MM.1S (cell line): ENCODE results near the gene RPS27A.
A peak's percentile ranks its signal among the peaks of the same experiment; 100 is the strongest.

ENCODE experiments used
- DNase-seq: peaks from one replicate; pipeline ENCODE4 v3.0.0-alpha.2; 2015
- H2AFZ ChIP-seq: fragments of 300-600 bp; sonication (generic); 2 replicates; pipeline ENCODE4 v1.6.0; 2016; ENCODE audit warnings: antibody characterized with exemption, low read length
- H3F3A ChIP-seq: fragments of 300-600 bp; sonication (generic); 2 replicates; pipeline ENCODE4 v1.6.1; 2016; ENCODE audit warnings: mild to moderate bottlenecking, antibody characterized with exemption, low read length, moderate library complexity, mixed read lengths; ENCODE audit not compliant: insufficient read depth
- H3K27ac ChIP-seq: fragments of 300-600 bp; sonication (generic); 2 replicates; pipeline ENCODE4 v1.5.1; 2016; ENCODE audit warnings: mild to moderate bottlenecking, low read length
- H3K27me3 ChIP-seq: fragments of 300-600 bp; sonication (generic); replicated peaks from 2 replicates; pipeline ENCODE4 v1.6.0; 2016; ENCODE audit warnings: low read length; ENCODE audit not compliant: insufficient read depth
- H3K36me3 ChIP-seq: fragments of 300-600 bp; sonication (generic); replicated peaks from 2 replicates; pipeline ENCODE4 v1.6.1; 2016; ENCODE audit warnings: mild to moderate bottlenecking, low read length, mixed read lengths; ENCODE audit not compliant: insufficient read depth
- H3K4me1 ChIP-seq: fragments of 300-600 bp; sonication (generic); 2 replicates; pipeline ENCODE4 v1.6.1; 2016; ENCODE audit warnings: low read length, mixed read lengths
- H3K4me2 ChIP-seq: fragments of 300-600 bp; sonication (generic); 2 replicates; pipeline ENCODE4 v1.6.0; 2016; ENCODE audit warnings: low read depth, low read length
- H3K4me3 ChIP-seq: fragments of 300-600 bp; sonication (generic); 2 replicates; pipeline ENCODE4 v1.5.1; 2016; ENCODE audit warnings: low read length, mixed read lengths
- H3K79me2 ChIP-seq: fragments of 300-600 bp; sonication (generic); 2 replicates; pipeline ENCODE4 v1.6.1; 2016; ENCODE audit warnings: mixed run types, low read length, mixed read lengths
- H3K9ac ChIP-seq: fragments of 300-600 bp; sonication (generic); 2 replicates; pipeline ENCODE4 v1.6.1; 2016; ENCODE audit warnings: low read length, mixed read lengths
- H3K9me2 ChIP-seq: fragments of 300-600 bp; sonication (generic); replicated peaks from 2 replicates; pipeline ENCODE4 v1.6.1; 2016; ENCODE audit warnings: mild to moderate bottlenecking, low read length, mixed read lengths; ENCODE audit not compliant: insufficient read depth
- H3K9me3 ChIP-seq: fragments of 300-600 bp; sonication (generic); replicated peaks from 2 replicates; pipeline ENCODE4 v1.6.1; 2016; ENCODE audit warnings: mild to moderate bottlenecking, low read length, mixed read lengths; ENCODE audit not compliant: insufficient read depth
- H4K20me1 ChIP-seq: fragments of 300-600 bp; sonication (generic); 2 replicates; pipeline ENCODE4 v1.6.1; 2016; ENCODE audit warnings: mild to moderate bottlenecking, low read length, moderate library complexity, mixed read lengths; ENCODE audit not compliant: insufficient read depth
- EZH2 ChIP-seq: fragments of 300-600 bp; sonication (generic); optimal IDR thresholded peaks from 2 replicates; pipeline ENCODE3; 2017; ENCODE audit warnings: low read depth, mild to moderate bottlenecking, antibody characterized with exemption, low read length, mixed read lengths
- EZH2phosphoT487 ChIP-seq: fragments of 300-600 bp; sonication (generic); IDR thresholded peaks from 2 replicates; pipeline ENCODE4 v1.6.1; 2018; ENCODE audit warnings: antibody characterized with exemption, low read length
- TF ChIP-seq, protein P1 (sequence below): fragments of 300-600 bp; sonication (generic); IDR thresholded peaks from 2 replicates; pipeline ENCODE4 v1.5.1; 2016; ENCODE audit warnings: antibody characterized with exemption, low read length, mixed read lengths

The RPS27A gene

DNA sequence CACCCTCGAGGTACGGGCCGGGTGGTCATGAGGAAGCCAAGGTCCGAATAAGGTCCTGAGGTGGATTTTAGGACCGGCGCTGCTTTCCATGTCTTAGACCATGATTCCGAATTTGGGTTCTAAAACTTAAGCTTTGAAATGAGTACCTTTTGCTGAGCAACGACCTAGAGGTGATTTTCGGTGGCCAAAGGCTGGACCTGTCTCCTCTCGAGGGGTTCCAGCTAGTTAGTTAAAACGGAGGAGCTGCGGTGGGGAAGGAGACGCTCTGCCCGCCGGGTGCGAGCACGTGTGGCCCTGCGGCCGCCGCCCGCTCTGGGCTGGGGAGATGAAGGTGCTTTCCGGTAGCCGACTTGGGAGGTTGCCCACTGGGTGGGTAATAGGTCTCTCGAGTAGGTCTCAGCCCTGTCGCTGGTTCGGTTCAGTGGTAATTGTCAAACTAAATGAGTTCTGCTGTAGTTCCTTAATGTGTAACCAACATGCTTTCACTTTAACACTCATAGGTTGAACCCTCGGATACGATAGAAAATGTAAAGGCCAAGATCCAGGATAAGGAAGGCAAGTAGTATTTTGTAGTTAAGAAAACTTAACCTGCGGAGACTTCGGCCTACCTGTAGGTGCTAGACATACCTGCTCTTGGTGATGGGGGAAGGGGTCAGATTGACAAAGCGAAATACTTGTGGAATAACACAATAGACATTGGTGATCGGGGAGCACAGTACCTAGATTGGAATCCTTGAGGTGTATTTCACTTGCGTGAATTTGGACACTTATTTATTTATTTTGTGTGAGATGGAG is 572 bp downstream of the RPS27A start:
- Histone ChIP-seq H3K9me3 (no peaks in the 10 kb centered on the region), H3K4me1 (peaks cover 15% of the 10 kb centered on the region; the same call in 1 of the 2 replicates), H3K79me2 (peaks cover 48% of the 10 kb centered on the region), H3K4me2 (peak overlapping the region; percentile 79), H3K36me3 (peaks cover 3% of the 10 kb centered on the region; the same call in 1 of the 2 replicates), H3K9ac (peak overlapping the region; percentile 96), H3K4me3 (peak overlapping the region; percentile 96), H3K27me3 (no peaks in the 10 kb centered on the region), H4K20me1 (no peaks in the 10 kb centered on the region; the same call in 1 of the 2 replicates), H2AFZ (peak overlapping the region; percentile 90), H3F3A (peaks cover 42% of the 10 kb centered on the region), H3K27ac (peak overlapping the region; percentile 83), H3K9me2 (no peaks in the 10 kb centered on the region)
- peak; percentile 45 for DNase-seq
- TF ChIP-seq EZH2 = no peak
- TF ChIP-seq EZH2phosphoT487 = no peak
- TF ChIP-seq, protein P1, sequence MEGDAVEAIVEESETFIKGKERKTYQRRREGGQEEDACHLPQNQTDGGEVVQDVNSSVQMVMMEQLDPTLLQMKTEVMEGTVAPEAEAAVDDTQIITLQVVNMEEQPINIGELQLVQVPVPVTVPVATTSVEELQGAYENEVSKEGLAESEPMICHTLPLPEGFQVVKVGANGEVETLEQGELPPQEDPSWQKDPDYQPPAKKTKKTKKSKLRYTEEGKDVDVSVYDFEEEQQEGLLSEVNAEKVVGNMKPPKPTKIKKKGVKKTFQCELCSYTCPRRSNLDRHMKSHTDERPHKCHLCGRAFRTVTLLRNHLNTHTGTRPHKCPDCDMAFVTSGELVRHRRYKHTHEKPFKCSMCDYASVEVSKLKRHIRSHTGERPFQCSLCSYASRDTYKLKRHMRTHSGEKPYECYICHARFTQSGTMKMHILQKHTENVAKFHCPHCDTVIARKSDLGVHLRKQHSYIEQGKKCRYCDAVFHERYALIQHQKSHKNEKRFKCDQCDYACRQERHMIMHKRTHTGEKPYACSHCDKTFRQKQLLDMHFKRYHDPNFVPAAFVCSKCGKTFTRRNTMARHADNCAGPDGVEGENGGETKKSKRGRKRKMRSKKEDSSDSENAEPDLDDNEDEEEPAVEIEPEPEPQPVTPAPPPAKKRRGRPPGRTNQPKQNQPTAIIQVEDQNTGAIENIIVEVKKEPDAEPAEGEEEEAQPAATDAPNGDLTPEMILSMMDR = no peak

DNA sequence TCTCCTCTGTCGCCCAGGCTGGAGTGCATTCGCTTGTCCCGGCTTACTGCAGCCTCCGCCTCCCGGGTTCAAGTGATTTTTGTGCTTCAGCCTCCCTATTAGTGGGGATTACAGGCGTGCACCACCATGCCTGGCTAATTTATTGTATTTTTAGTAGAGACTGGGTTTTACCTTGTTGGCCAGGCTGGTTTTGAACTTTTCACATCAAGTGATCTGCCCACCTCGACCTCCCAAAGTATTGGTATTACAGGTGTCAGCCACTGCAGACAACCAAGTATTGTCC is 1.1 kb downstream of the RPS27A start:
- H3K36me3 ChIP-seq = peaks cover 3% of the 10 kb centered on the region; the same call in 1 of the 2 replicates
- H2AFZ ChIP-seq = no peak overlapping the region
- H3K9ac ChIP-seq = peak overlapping the region; percentile 96; the same call in 1 of the 2 replicates
- TF ChIP-seq EZH2 = no peak
- TF ChIP-seq EZH2phosphoT487 = no peak
- TF ChIP-seq, protein P1 = no peak
- peak overlapping the region; percentile 96 for H3K4me3 ChIP-seq
- peak overlapping the region; percentile 83; the same call in 1 of the 2 replicates for H3K27ac ChIP-seq
- H4K20me1 ChIP-seq = no peaks in the 10 kb centered on the region; the same call in 1 of the 2 replicates
- no peaks in the 10 kb centered on the region for H3K9me2 ChIP-seq
- no peaks in the 10 kb centered on the region for H3K9me3 ChIP-seq
- H3K27me3 ChIP-seq = no peaks in the 10 kb centered on the region
- H3F3A ChIP-seq = peaks cover 42% of the 10 kb centered on the region
- peaks cover 48% of the 10 kb centered on the region for H3K79me2 ChIP-seq
- DNase-seq = no peak
- H3K4me1 ChIP-seq = peaks cover 15% of the 10 kb centered on the region; the same call in 1 of the 2 replicates
- H3K4me2 ChIP-seq = peak overlapping the region; percentile 79

DNA sequence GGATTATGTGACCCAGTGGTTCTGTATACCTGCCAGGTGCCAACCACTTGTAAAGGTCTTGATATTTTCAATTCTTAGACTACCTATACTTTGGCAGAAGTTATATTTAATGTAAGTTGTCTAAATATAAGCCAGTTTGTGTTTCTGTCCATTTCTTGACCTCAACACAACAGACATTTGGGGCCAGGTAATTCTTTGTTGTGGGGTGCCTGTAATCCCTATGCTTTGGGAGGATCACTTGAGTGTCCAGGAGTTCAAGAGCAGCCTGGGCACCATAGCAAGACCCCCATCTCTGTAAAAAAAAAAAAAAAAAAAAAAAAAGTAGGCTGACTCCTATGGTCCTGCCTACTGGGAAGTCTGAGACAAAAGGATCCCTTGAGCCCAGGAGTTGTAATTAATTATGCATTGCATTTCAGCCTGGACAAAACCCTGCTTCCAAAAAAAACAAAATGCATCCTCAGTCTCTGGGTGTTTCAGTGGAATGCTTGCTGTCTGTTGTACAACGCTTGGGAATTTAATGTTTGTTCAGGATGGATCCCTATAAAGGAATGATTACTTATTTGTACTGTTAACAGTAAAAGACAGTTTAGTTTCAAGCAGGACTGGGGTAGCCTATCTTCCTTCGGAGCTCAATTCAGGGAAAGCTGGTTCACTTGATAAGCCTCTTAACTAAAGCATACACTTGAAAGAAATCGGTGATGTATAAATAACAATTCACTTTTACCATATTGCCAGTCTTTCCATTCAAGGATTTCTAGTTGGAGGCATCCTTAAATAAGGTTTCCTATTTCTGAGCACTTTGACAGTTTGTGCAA is 3.4 kb downstream of the RPS27A start:
- Histone ChIP-seq H3K27ac (no peak overlapping the region), H3K9me2 (no peaks in the 10 kb centered on the region), H2AFZ (no peak overlapping the region), H3K4me1 (peaks cover 15% of the 10 kb centered on the region; the same call in 1 of the 2 replicates), H3K9ac (no peak overlapping the region), H3K9me3 (no peaks in the 10 kb centered on the region), H3F3A (peaks cover 42% of the 10 kb centered on the region), H3K79me2 (peaks cover 40% of the 10 kb centered on the region), H4K20me1 (no peaks in the 10 kb centered on the region; the same call in 1 of the 2 replicates), H3K36me3 (peaks cover 3% of the 10 kb centered on the region; the same call in 1 of the 2 replicates), H3K4me3 (no peak overlapping the region), H3K4me2 (no peak overlapping the region), H3K27me3 (no peaks in the 10 kb centered on the region)
- TF ChIP-seq EZH2phosphoT487 = no peak
- DNase-seq = no peak
